Measurements from ENCODE around the gene EPHB1.

GRCh38 chr3:135077186-135077585 lies 282.1 kb downstream of the EPHB1 start:
- TF ChIP-seq EP300 (conservative IDR thresholded peaks at IDR 0.05; ENCODE audit: poor library complexity, severe bottlenecking) (no peak), CTCF (IDR thresholded peaks at IDR 0.05; ENCODE audit: poor library complexity, severe bottlenecking) (no peak)
